ENCODE measurements around the gene MRPL55.

Gene MRPL55

GRCh38 chr1:228110556-228110955 is 1.5 kb upstream of the MRPL55 start:
- no peak overlapping the region; the same call in 1 of the 2 replicates for H3K4me3 ChIP-seq (ENCODE audit: low read depth, low read length)
- POLR2A ChIA-PET, result interaction anchor here (1.0 to 1.1 kb wide), 2 partner anchors 26 to 28 kb away, joined by 3 to 4 read pairs; partner anchors contain the start of gene ARF1
- TF ChIP-seq CTCF (IDR thresholded peaks at IDR 0.05; ENCODE audit: insufficient read depth, low read length, missing control alignments), result no peak
- CTCF ChIA-PET, result interaction anchor here (1.4 to 2.1 kb wide), 2 partner anchors 9 to 21 kb away, joined by 11 read pairs; no protein-coding TSS in a partner anchor
- DNase-seq (ENCODE audit: low read depth, low spot score), result no peak

GRCh38 chr1:228109962-228110488 is 926 bp upstream of the MRPL55 start:
- peak overlapping the region; percentile 99 for H3K4me3 ChIP-seq (ENCODE audit: low read depth, low read length)
- no peak for DNase-seq (ENCODE audit: low read depth, low spot score)
- TF ChIP-seq CTCF (IDR thresholded peaks at IDR 0.05; ENCODE audit: insufficient read depth, low read length, missing control alignments), result no peak
- POLR2A ChIA-PET, result interaction anchor here (0.7 to 1.1 kb wide), 5 partner anchors 9 to 446 kb away, joined by 3 to 5 read pairs (median 3); partner anchors contain the start of gene ARF1
- CTCF ChIA-PET, result interaction anchor here (1.0 to 2.1 kb wide), 4 partner anchors 10 to 391 kb away, joined by 3 to 11 read pairs (median 7); no protein-coding TSS in a partner anchor

GRCh38 chr1:228108742-228109072 is 392 bp downstream of the MRPL55 start:
- no peak for DNase-seq (ENCODE audit: low read depth, low spot score)
- TF ChIP-seq CTCF (IDR thresholded peaks at IDR 0.05; ENCODE audit: insufficient read depth, low read length, missing control alignments), result no peak
- POLR2A ChIA-PET, result no interaction called here
- H3K4me3 ChIP-seq (ENCODE audit: low read depth, low read length), result peak overlapping the region; percentile 99
- CTCF ChIA-PET, result interaction anchor here (0.7 to 1.6 kb wide), 3 partner anchors 9 to 57 kb away, joined by 3 to 7 read pairs (median 4); partner anchors contain the start of gene IBA57

GRCh38 chr1:228108055-228108690 is 926 bp downstream of the MRPL55 start:
- ChIA-PET POLR2A (no interaction called here), CTCF (interaction anchor here (0.7 to 1.6 kb wide), 2 partner anchors 23 to 57 kb away, joined by 4 to 7 read pairs; partner anchors contain the start of gene IBA57)

GRCh38 chr1:228107636-228108035 is 1.5 kb downstream of the MRPL55 start:
- CTCF ChIA-PET, result interaction anchor here (1.6 kb wide), 1 partner anchor 23 kb away, joined by 7 read pairs; no protein-coding TSS in a partner anchor
- no peak for TF ChIP-seq CTCF (IDR thresholded peaks at IDR 0.05; ENCODE audit: insufficient read depth, low read length, missing control alignments)
- POLR2A ChIA-PET, result no interaction called here
- H3K4me3 ChIP-seq (ENCODE audit: low read depth, low read length), result no peak overlapping the region; the same call in 1 of the 2 replicates
- no peak for DNase-seq (ENCODE audit: low read depth, low spot score)

More at GRCh38 chr1:228108055-228108690, 926 bp downstream of the MRPL55 start:
- H3K4me3 ChIP-seq (ENCODE audit: low read depth, low read length), result peak overlapping the region; percentile 99
- DNase-seq (ENCODE audit: low read depth, low spot score), result no peak
- TF ChIP-seq CTCF (IDR thresholded peaks at IDR 0.05; ENCODE audit: insufficient read depth, low read length, missing control alignments), result no peak

- H3K4me3 ChIP-seq (ENCODE audit: low read depth, low read length), result no peak overlapping the region
- DNase-seq (ENCODE audit: low read depth, low spot score), result no peak
- POLR2A ChIA-PET, result interaction anchor here (1.3 kb wide), 1 partner anchor 25 kb away, joined by 4 read pairs; the partner anchor contains the start of gene ARF1
- TF ChIP-seq CTCF (IDR thresholded peaks at IDR 0.05; ENCODE audit: insufficient read depth, low read length, missing control alignments), result no peak
- CTCF ChIA-PET, result interaction anchor here (0.7 to 1.3 kb wide), 3 partner anchors 24 to 60 kb away, joined by 3 to 5 read pairs (median 4); no protein-coding TSS in a partner anchor
These were observed 2.4 kb downstream of the MRPL55 start for GRCh38 chr1:228106800-228107054.
